ENCODE data around the gene OR6C6.

OR6C6 gene

GRCh38 chr12:55253281-55253680, 43.1 kb downstream of the OR6C6 start:
- Histone ChIP-seq H3K27ac (ENCODE audit: insufficient read depth, low read length, poor library complexity, severe bottlenecking) (no peak overlapping the region), H3K9me3 (ENCODE audit: control insufficient read depth, low read length) (no peaks in the 10 kb centered on the region), H3K27me3 (replicated peaks; ENCODE audit: control insufficient read depth, insufficient read depth, low read length, poor library complexity, severe bottlenecking) (no peaks in the 10 kb centered on the region), H3K4me1 (ENCODE audit: control insufficient read depth, insufficient read depth, low read length, poor library complexity, severe bottlenecking) (no peaks in the 10 kb centered on the region), H3K36me3 (ENCODE audit: control insufficient read depth, insufficient read depth, low read length) (no peaks in the 10 kb centered on the region), H3K4me3 (ENCODE audit: insufficient read depth, low read depth, low read length, poor library complexity, severe bottlenecking) (no peak overlapping the region)
- no peak for DNase-seq

GRCh38 chr12:55250944-55251343, 45.4 kb downstream of the OR6C6 start:
- Histone ChIP-seq H3K27me3 (replicated peaks; ENCODE audit: control insufficient read depth, insufficient read depth, low read length, poor library complexity, severe bottlenecking) (no peaks in the 10 kb centered on the region), H3K4me3 (ENCODE audit: insufficient read depth, low read depth, low read length, poor library complexity, severe bottlenecking) (no peak overlapping the region), H3K36me3 (ENCODE audit: control insufficient read depth, insufficient read depth, low read length) (no peaks in the 10 kb centered on the region), H3K4me1 (ENCODE audit: control insufficient read depth, insufficient read depth, low read length, poor library complexity, severe bottlenecking) (no peaks in the 10 kb centered on the region), H3K9me3 (ENCODE audit: control insufficient read depth, low read length) (no peaks in the 10 kb centered on the region), H3K27ac (ENCODE audit: insufficient read depth, low read length, poor library complexity, severe bottlenecking) (no peak overlapping the region)
- DNase-seq, result no peak

GRCh38 chr12:55246159-55246558, 50.2 kb downstream of the OR6C6 start:
- H3K27me3 ChIP-seq (replicated peaks; ENCODE audit: control insufficient read depth, insufficient read depth, low read length, poor library complexity, severe bottlenecking), result no peaks in the 10 kb centered on the region

GRCh38 chr12:55244309-55244708, 52.1 kb downstream of the OR6C6 start, which contains the start of gene OR6C74:
OR6C74 (plus strand) TSS chr12:55244609; CDS start chr12:55247288, 2,679 bp downstream.
- no peaks in the 10 kb centered on the region for H3K4me1 ChIP-seq (ENCODE audit: control insufficient read depth, insufficient read depth, low read length, poor library complexity, severe bottlenecking)
- no peak for DNase-seq
- no peaks in the 10 kb centered on the region for H3K36me3 ChIP-seq (ENCODE audit: control insufficient read depth, insufficient read depth, low read length)
- no peaks in the 10 kb centered on the region for H3K27me3 ChIP-seq (replicated peaks; ENCODE audit: control insufficient read depth, insufficient read depth, low read length, poor library complexity, severe bottlenecking)
- H3K9me3 ChIP-seq (ENCODE audit: control insufficient read depth, low read length), result no peaks in the 10 kb centered on the region
- no peak within 1 kb of the TSS for H3K4me3 ChIP-seq (ENCODE audit: insufficient read depth, low read depth, low read length, poor library complexity, severe bottlenecking)
- H3K27ac ChIP-seq (ENCODE audit: insufficient read depth, low read length, poor library complexity, severe bottlenecking), result no peak within 1 kb of the TSS

More at GRCh38 chr12:55246159-55246558, 50.2 kb downstream of the OR6C6 start:
- Histone ChIP-seq H3K9me3 (ENCODE audit: control insufficient read depth, low read length) (no peaks in the 10 kb centered on the region), H3K4me3 (ENCODE audit: insufficient read depth, low read depth, low read length, poor library complexity, severe bottlenecking) (no peak overlapping the region), H3K4me1 (ENCODE audit: control insufficient read depth, insufficient read depth, low read length, poor library complexity, severe bottlenecking) (no peaks in the 10 kb centered on the region), H3K27ac (ENCODE audit: insufficient read depth, low read length, poor library complexity, severe bottlenecking) (no peak overlapping the region), H3K36me3 (ENCODE audit: control insufficient read depth, insufficient read depth, low read length) (no peaks in the 10 kb centered on the region)
- no peak for DNase-seq

Data from effector memory CD4-positive, alpha-beta T cell (primary cell).